GM12878 (cell line): Measurements from ENCODE around the gene HNRNPF. TPM values are rescaled to one million over a fixed set of nuclear protein-coding genes. Genes with fewer than 3 reads are reported as not detected.

Experiments used
- ATAC-seq: fragments of 200-7000 bp; cut with Tn5 transposase; 3 replicates; pipeline ENCODE4 v1.9.1; 2020; ENCODE audit warnings: mild to moderate bottlenecking, moderate library complexity
- BruUV-seq: library from RNA; stranded (reverse); fragments of 400-500 nt; replicated peaks from 2 replicates; lab custom pipeline; 2021; lab: Mats Ljungman, UMichigan
- CTCF ChIA-PET: fragments of 300-600 bp; sonication (Branson Sonifier 250); formaldehyde crosslinking; extraction: SDS; loops from one replicate; lab custom pipeline; 2021; ENCODE audit warnings: inconsistent platforms; lab: Yijun Ruan, JAX
- POLR2A ChIA-PET: fragments of 350-600 bp; formaldehyde crosslinking; extraction: SDS; loops from one replicate; lab custom pipeline; 2021; ENCODE audit warnings: inconsistent platforms; lab: Charles Lee
- RAD21 ChIA-PET: fragments of 300-600 bp; sonication (Branson Sonifier 250); formaldehyde crosslinking; loops from one replicate; lab custom pipeline; 2023; ENCODE audit warnings: antibody characterized with exemption; ENCODE audit not compliant: unreplicated experiment; lab: Charles Lee
- SMC1A ChIA-PET: fragments of 300-600 bp; sonication (Branson Sonifier 250); formaldehyde crosslinking; loops from one replicate; lab custom pipeline; 2023; ENCODE audit not compliant: unreplicated experiment, uncharacterized antibody; lab: Charles Lee
- DNase-seq: peaks from one replicate; pipeline ENCODE4 v3.0.0-alpha.2; 2011; ENCODE audit warnings: low read depth, low spot score
- FAIRE-seq: peaks from 3 replicates; lab custom pipeline; 2011; peaks lifted over from hg19 to GRCh38; lab: Jason Lieb, UNC
- H2AFZ ChIP-seq: 2 replicates; pipeline ENCODE4 v1.6.0; 2011; ENCODE audit warnings: low read depth, low read length, control low read depth; ENCODE audit not compliant: control insufficient read depth
- H3K27ac ChIP-seq: 2 replicates; pipeline ENCODE4 v1.5.1; 2011; ENCODE audit warnings: control low read depth; ENCODE audit not compliant: control insufficient read depth, insufficient read depth
- H3K27me3 ChIP-seq, 2 experiments: replicated peaks in 1 of 2; 2 replicates each; pipeline versions ENCODE4 v1.6.0 to v1.6.1; 2011; ENCODE audit warnings: low read length in 1 of 2; ENCODE audit not compliant: control insufficient read depth in 2 of 2, insufficient read depth in 2 of 2
- H3K36me3 ChIP-seq, 2 experiments: 2 replicates each; pipeline ENCODE4 v1.5.1; 2011; ENCODE audit warnings: low read length in 1 of 2; ENCODE audit not compliant: control insufficient read depth in 2 of 2, insufficient read depth in 2 of 2
- H3K4me1 ChIP-seq: 2 replicates; pipeline ENCODE4 v1.6.1; 2011; ENCODE audit warnings: mild to moderate bottlenecking, low read length, moderate library complexity, mixed read lengths; ENCODE audit not compliant: control insufficient read depth, insufficient read depth
- H3K4me2 ChIP-seq: 2 replicates; pipeline ENCODE4 v1.6.0; 2011; ENCODE audit warnings: control low read depth; ENCODE audit not compliant: control insufficient read depth, insufficient read depth
- H3K4me3 ChIP-seq: fragments of 200-600 bp; sonication (generic); 2 replicates; pipeline ENCODE4 v1.5.1; 2016
- H3K79me2 ChIP-seq: 2 replicates; pipeline ENCODE4 v1.6.0; 2011; ENCODE audit warnings: low read length; ENCODE audit not compliant: control insufficient read depth, insufficient read depth
- H3K9ac ChIP-seq: 2 replicates; pipeline ENCODE4 v1.8.0; 2011; ENCODE audit warnings: low read length, control low read depth, mixed read lengths; ENCODE audit not compliant: control insufficient read depth, insufficient read depth
- H3K9me3 ChIP-seq: replicated peaks from 3 replicates; pipeline ENCODE4 v1.5.1; 2011; ENCODE audit warnings: mild to moderate bottlenecking, low read length; ENCODE audit not compliant: control insufficient read depth, insufficient read depth
- H4K20me1 ChIP-seq: 2 replicates; pipeline ENCODE4 v1.6.0; 2011; ENCODE audit not compliant: control insufficient read depth, insufficient read depth
- ATF2 ChIP-seq: IDR thresholded peaks from 2 replicates; pipeline ENCODE4 v1.6.1; 2012; ENCODE audit warnings: low read length, inconsistent platforms
- ELK1 ChIP-seq: IDR thresholded peaks from 2 replicates; pipeline ENCODE4 v1.6.1; 2012; ENCODE audit warnings: low read depth, low read length, improper control_type of control experiment
- JUND ChIP-seq: IDR thresholded peaks from 2 replicates; pipeline ENCODE4 v1.6.1; 2012; ENCODE audit warnings: low read depth, mild to moderate bottlenecking, low read length, improper control_type of control experiment, moderate library complexity
- NBN ChIP-seq: fragments of 450-650 bp; IDR thresholded peaks from 2 replicates; pipeline ENCODE4 v1.6.1; 2016
- NFXL1 ChIP-seq: fragments of 450-650 bp; IDR thresholded peaks from 2 replicates; pipeline ENCODE4 v1.6.1; 2017; ENCODE audit warnings: antibody characterized with exemption, mild to moderate bottlenecking, borderline replicate concordance
- RELA ChIP-seq: fragments of 450-650 bp; IDR thresholded peaks from 2 replicates; pipeline ENCODE4 v1.8.0; 2014; ENCODE audit warnings: borderline replicate concordance; ENCODE audit not compliant: partially characterized antibody
- SIX5 ChIP-seq: IDR thresholded peaks from 2 replicates; pipeline ENCODE4 v1.6.1; 2011; ENCODE audit warnings: mild to moderate bottlenecking, low read depth, low read length, moderate library complexity; ENCODE audit not compliant: severe bottlenecking
- SPI1 ChIP-seq: IDR thresholded peaks from 2 replicates; pipeline ENCODE4 v1.6.1; 2011; ENCODE audit warnings: low read depth, mild to moderate bottlenecking, low read length, moderate library complexity, borderline replicate concordance; ENCODE audit not compliant: insufficient read depth
- SRF ChIP-seq, 2 experiments: IDR thresholded peaks; 2 replicates each; pipeline ENCODE4 v1.6.1; 2011; ENCODE audit warnings: low read depth in 2 of 2, low read length in 2 of 2, mild to moderate bottlenecking in 1 of 2, moderate library complexity in 1 of 2
- YY1 ChIP-seq: IDR thresholded peaks from 2 replicates; pipeline ENCODE4 v1.6.1; 2011; ENCODE audit warnings: low read depth, mild to moderate bottlenecking, low read length
- WGBS: methylation state at CpG from one replicate; pipeline ENCODE4 v1.1.6; 2016; ENCODE audit warnings: low lambda C conversion rate; ENCODE audit not compliant: insufficient replicate concordance, insufficient coverage; ENCODE audit errors: missing lambda C conversion rate; 5-methylcytosine and 5-hydroxymethylcytosine counted together
- in situ Hi-C: fragments of 300-500 bp; cut with MboI; formaldehyde crosslinking; loops from 9 replicates; pipeline ENCODE4 v1.14.3; 2018; ENCODE audit warnings: mixed read lengths
- intact Hi-C: fragments of 100-400 bp; cut with micrococcal nuclease; formaldehyde crosslinking; loops from one replicate; pipeline ENCODE4 v1.14.2; 2022; ENCODE audit not compliant: unreplicated experiment
- polyA plus RNA-seq, 11 experiments: library from polyadenylated mRNA; depleted of rRNA in 4 of 11; unstranded in 6 of 11; stranded (reverse) in 5 of 11; fragments of >200 nt; fragmentation: Nextera tagmentation in 4 of 11; fragmentation: Illumina TruSeq in 1 of 11; extraction: Ambion mirVana in 4 of 11; extraction: Trizol in 1 of 11; gene quantifications; 1 replicate in 1 of 11; 2 replicates in 10 of 11; pipeline versions ENCODE4 v1.2.1 to v1.2.3, GENCODE V29; 2011 to 2016; ENCODE audit warnings: inconsistent platforms in 2 of 11, missing spikeins in 2 of 11, low read depth in 1 of 11
- total RNA-seq, 4 experiments: library from RNA; depleted of rRNA in 3 of 4; stranded (reverse); fragments of >200 nt in 3 of 4; fragmentation: Illumina TruSeq in 1 of 4; extraction: Trizol in 1 of 4; gene quantifications; 2 replicates each; pipeline versions ENCODE4 v1.2.1 to v1.2.3, GENCODE V29; 2013 to 2021
- TF ChIP-seq, protein P1 (sequence below): fragments of 450-650 bp; formaldehyde crosslinking; IDR thresholded peaks from 2 replicates; pipeline ENCODE4 v1.4.0; 2022; ENCODE audit warnings: mild to moderate bottlenecking, moderate library complexity

HNRNPF gene
- total and polyA plus RNA-seq, 10 of the 15 experiments (the other 5 are each of a cell fraction or from before 2014, with no cell fraction given) = 156 to 373 (median 293) TPM

DNA sequence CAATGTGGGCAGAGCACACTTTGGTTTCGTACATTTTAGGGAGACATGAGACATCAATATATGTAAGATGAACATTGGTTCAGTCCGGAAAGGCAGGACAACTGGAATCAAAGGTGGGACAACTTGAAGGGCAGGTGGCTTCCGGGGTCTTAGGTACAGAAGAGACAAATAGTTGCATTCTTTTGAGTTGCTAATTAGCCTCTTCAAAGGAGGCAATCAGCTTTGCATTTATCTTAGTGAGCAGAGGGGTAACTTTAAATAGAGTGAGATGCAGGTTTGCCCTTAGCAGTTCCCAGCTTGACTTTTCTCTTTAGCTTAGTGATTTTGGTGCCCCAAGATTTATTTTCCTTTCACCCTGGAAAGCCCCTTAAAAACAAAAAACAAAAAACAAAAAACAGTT lies 49.2 kb upstream of the HNRNPF start:
- POLR2A ChIA-PET = no interaction called here
- CTCF ChIA-PET = interaction anchor here (0.6 to 0.9 kb wide), 3 partner anchors 38 to 255 kb away, joined by 3 read pairs; no protein-coding TSS in a partner anchor

More for the DNA sequence above, 49.2 kb upstream of the HNRNPF start:
- Histone ChIP-seq H3K27ac (no peak overlapping the region), H3K4me3 (no peak overlapping the region), H3K79me2 (peaks cover 14% of the 10 kb centered on the region), H3K4me1 (peaks cover 17% of the 10 kb centered on the region), H3K9me3 (no peaks in the 10 kb centered on the region), H3K4me2 (no peak overlapping the region), H3K27me3 (no peaks in the 10 kb centered on the region), H3K36me3 (no peaks in the 10 kb centered on the region), H2AFZ (no peak overlapping the region), H4K20me1 (no peaks in the 10 kb centered on the region), H3K9ac (no peak overlapping the region)
- RAD21 ChIA-PET = interaction anchor here (1.8 kb wide), 1 partner anchor 167 kb away, joined by 4 read pairs; no protein-coding TSS in a partner anchor
- in situ Hi-C loops (no loop called here), intact Hi-C loops (no loop called here)
- DNase-seq (no peak), ATAC-seq (no peak), FAIRE-seq (no peak)
- WGBS = 76% methylated on average over 3 of the region's 3 CpGs
- SMC1A ChIA-PET = interaction anchor here (0.8 to 1.5 kb wide), 2 partner anchors 9 to 166 kb away, joined by 3 to 5 read pairs; no protein-coding TSS in a partner anchor
- TF ChIP-seq YY1 (no peak), NBN (no peak), SRF (IDR thresholded peaks at IDR 0.05; ENCODE audit: low read depth in 2 of 2, low read length in 2 of 2) (no peak), RELA (no peak), ATF2 (no peak), JUND (no peak), SPI1 (no peak), ELK1 (no peak), SIX5 (no peak), NFXL1 (no peak)
- TF ChIP-seq, protein P1, sequence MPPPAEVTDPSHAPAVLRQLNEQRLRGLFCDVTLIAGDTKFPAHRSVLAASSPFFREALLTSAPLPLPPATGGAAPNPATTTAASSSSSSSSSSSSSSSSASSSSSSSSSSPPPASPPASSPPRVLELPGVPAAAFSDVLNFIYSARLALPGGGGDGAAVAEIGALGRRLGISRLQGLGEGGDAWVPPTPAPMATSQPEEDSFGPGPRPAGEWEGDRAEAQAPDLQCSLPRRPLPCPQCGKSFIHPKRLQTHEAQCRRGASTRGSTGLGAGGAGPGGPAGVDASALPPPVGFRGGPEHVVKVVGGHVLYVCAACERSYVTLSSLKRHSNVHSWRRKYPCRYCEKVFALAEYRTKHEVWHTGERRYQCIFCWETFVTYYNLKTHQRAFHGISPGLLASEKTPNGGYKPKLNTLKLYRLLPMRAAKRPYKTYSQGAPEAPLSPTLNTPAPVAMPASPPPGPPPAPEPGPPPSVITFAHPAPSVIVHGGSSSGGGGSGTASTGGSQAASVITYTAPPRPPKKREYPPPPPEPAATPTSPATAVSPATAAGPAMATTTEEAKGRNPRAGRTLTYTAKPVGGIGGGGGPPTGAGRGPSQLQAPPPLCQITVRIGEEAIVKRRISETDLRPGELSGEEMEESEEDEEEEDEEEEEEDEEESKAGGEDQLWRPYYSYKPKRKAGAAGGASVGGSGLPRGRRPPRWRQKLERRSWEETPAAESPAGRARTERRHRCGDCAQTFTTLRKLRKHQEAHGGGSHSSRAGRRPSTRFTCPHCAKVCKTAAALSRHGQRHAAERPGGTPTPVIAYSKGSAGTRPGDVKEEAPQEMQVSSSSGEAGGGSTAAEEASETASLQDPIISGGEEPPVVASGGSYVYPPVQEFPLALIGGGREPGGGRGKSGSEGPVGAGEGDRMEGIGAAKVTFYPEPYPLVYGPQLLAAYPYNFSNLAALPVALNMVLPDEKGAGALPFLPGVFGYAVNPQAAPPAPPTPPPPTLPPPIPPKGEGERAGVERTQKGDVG (CRISPR knock-in tag) = no peak
- BruUV-seq = no TSS peak
